Measurements from ENCODE around the gene TENT5A. TPM values are rescaled to one million over a fixed set of nuclear protein-coding genes. Genes with fewer than 3 reads are reported as not detected.

Gene TENT5A
- total RNA-seq (2014; rRNA removed) (5.6 and 6.4 TPM in 2 replicates), Bru-seq, nascent RNA (percentile 81 among the genes with signal in this experiment), BruChase-seq, experiment 1, labeled RNA remaining after a 6-hour chase (percentile 85 among the genes with signal in this experiment), BruChase-seq, experiment 2, labeled RNA remaining after a 2-hour chase (percentile 95 among the genes with signal in this experiment)
- long read RNA-seq, full-length matches to known transcripts: 30 of 45 reads
- long read RNA-seq, partial matches to known transcripts: 5 of 45 reads
- long read RNA-seq, other reads (novel, unspliced or antisense): 10 of 45 reads

DNA sequence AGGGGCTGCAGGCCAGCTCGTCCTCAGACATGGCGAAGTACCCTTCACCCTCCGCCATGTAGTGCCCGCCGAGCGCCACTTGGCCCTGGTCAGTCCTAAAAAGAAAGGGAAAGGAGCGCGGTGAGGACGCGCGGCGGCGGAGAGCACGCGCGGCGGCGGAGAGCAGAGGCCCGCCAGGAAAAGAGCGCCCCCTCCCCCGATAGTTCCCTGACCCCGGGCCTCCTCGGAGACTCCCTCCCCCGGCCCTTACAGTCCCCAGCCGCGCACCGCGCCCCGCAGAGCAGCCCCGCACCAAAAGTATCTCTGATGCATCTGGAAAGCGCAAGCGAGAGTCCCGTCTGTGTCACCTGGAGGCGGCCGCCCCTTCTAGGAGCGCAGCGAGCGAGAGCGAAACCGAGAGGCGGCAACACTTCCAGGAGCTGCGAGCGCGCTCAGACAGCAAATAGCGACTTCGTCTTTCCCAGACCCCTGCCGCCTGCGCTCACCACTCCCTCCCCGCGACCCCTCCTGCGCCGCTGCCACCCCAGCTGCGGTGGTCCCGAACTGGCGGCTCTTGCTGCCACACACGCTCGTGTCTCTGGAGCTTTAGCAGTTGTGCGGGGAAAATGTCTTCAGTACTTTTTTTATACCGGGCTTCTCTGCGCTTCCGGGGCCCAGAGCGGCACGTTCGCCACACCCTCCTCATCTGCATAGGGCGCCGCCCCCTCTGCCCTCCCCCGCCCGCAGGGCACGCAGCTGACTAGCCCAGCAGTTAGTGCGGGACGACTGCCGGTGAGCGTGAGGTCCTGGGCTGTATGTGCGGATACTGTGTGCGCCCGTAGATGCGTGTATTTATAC, at the start of gene TENT5A:
TSS of gene TENT5A (minus strand) at position 598 of the 837 bp plus-strand sequence. CDS start at position 58, 540 bp downstream.
- H3F3A ChIP-seq (ENCODE audit: low read length, unreplicated experiment): no peaks in the 10 kb centered on the region
- DNase-seq (peak; percentile 84), ATAC-seq (peak; percentile 62)
- peaks cover 16% of the 10 kb centered on the region for H3K4me1 ChIP-seq (ENCODE audit: insufficient read depth, low read length)
- H3K9me2 ChIP-seq (replicated peaks; ENCODE audit: low read length): no peaks in the 10 kb centered on the region
- H3K4me3 ChIP-seq (ENCODE audit: low read length): peak within 1 kb of the TSS; percentile 77
- peak within 1 kb of the TSS; percentile 97 for H3K4me2 ChIP-seq (ENCODE audit: low read length)
- peaks cover 49% of the 10 kb centered on the region for H3K79me2 ChIP-seq (ENCODE audit: low read length)
- no peaks in the 10 kb centered on the region for H3K9me3 ChIP-seq (ENCODE audit: low read length)
- peaks cover 13% of the 10 kb centered on the region for H4K20me1 ChIP-seq (ENCODE audit: low read length)
- H3K9ac ChIP-seq (ENCODE audit: low read length): peak within 1 kb of the TSS; percentile 74
- H3K36me3 ChIP-seq (ENCODE audit: low read depth, low read length): peaks cover 6% of the 10 kb centered on the region; the same call in 1 of the 2 replicates
- BruUV-seq (replicated peaks): no TSS peak
- intact Hi-C loops (cut with micrococcal nuclease): loop anchor here (2.0 to 5.0 kb wide), 7 partner anchors 185 to 1010 kb away; no protein-coding TSS in a partner anchor
- peak within 1 kb of the TSS; percentile 75 for H3K27ac ChIP-seq (ENCODE audit: low read length)
- CTCF ChIA-PET: interaction anchor here (0.6 to 1.7 kb wide), 2 partner anchors 17 to 511 kb away, joined by 4 to 5 read pairs; no protein-coding TSS in a partner anchor
- POLR2A ChIA-PET (ENCODE audit: unreplicated experiment): interaction anchor here (0.5 to 0.6 kb wide), 3 partner anchors 48 to 258 kb away, joined by 3 to 7 read pairs (median 4); no protein-coding TSS in a partner anchor
- TF ChIP-seq EZH2 (IDR thresholded peaks at IDR 0.05; ENCODE audit: low read length, unreplicated experiment) (no peak), EZH2phosphoT487 (IDR thresholded peaks at IDR 0.05; ENCODE audit: borderline replicate concordance, low read length) (no peak)
- TF ChIP-seq, protein P1, sequence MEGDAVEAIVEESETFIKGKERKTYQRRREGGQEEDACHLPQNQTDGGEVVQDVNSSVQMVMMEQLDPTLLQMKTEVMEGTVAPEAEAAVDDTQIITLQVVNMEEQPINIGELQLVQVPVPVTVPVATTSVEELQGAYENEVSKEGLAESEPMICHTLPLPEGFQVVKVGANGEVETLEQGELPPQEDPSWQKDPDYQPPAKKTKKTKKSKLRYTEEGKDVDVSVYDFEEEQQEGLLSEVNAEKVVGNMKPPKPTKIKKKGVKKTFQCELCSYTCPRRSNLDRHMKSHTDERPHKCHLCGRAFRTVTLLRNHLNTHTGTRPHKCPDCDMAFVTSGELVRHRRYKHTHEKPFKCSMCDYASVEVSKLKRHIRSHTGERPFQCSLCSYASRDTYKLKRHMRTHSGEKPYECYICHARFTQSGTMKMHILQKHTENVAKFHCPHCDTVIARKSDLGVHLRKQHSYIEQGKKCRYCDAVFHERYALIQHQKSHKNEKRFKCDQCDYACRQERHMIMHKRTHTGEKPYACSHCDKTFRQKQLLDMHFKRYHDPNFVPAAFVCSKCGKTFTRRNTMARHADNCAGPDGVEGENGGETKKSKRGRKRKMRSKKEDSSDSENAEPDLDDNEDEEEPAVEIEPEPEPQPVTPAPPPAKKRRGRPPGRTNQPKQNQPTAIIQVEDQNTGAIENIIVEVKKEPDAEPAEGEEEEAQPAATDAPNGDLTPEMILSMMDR (conservative IDR thresholded peaks at IDR 0.05; ENCODE audit: low read depth, low read length): peak; percentile 21; the same call in 1 of the 2 replicates
- no peaks in the 10 kb centered on the region for H3K27me3 ChIP-seq (ENCODE audit: low read length)
- H2AFZ ChIP-seq (ENCODE audit: low read length): peak within 1 kb of the TSS; percentile 98

DNA sequence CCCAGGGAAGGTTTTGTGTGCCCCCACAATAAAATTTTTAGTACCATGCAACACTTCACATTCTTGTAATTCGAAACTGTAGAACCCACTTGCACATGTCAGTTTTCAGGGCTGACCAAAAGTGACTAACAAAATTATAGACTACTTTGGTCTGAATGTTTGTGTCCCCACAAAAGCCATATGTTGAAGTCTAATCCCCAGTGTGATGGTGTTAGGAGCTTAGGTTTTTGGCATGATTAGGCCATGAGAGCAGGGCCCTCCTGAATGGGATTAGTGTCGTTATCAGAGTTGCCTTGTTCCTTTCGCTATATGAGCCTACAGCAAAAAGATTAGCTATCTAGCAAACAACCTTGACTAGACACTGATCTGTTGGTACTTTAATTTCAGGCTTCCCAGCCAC, 49.0 kb upstream of the TENT5A start:
- CTCF ChIA-PET: no interaction called here
- TF ChIP-seq EZH2phosphoT487 (IDR thresholded peaks at IDR 0.05; ENCODE audit: borderline replicate concordance, low read length): no peak
- no peak for TF ChIP-seq EZH2 (IDR thresholded peaks at IDR 0.05; ENCODE audit: low read length, unreplicated experiment)
- TF ChIP-seq, protein P1 (conservative IDR thresholded peaks at IDR 0.05; ENCODE audit: low read depth, low read length): no peak

More for the DNA sequence above, 49.0 kb upstream of the TENT5A start:
- ATAC-seq: no peak
- Histone ChIP-seq H3K27me3 (ENCODE audit: low read length) (no peaks in the 10 kb centered on the region), H3K9me2 (replicated peaks; ENCODE audit: low read length) (no peaks in the 10 kb centered on the region), H3K9me3 (ENCODE audit: low read length) (no peaks in the 10 kb centered on the region), H3K4me1 (ENCODE audit: insufficient read depth, low read length) (peaks cover 5% of the 10 kb centered on the region), H3K9ac (ENCODE audit: low read length) (no peak overlapping the region), H3K79me2 (ENCODE audit: low read length) (no peaks in the 10 kb centered on the region), H3F3A (ENCODE audit: low read length, unreplicated experiment) (no peaks in the 10 kb centered on the region), H3K4me3 (ENCODE audit: low read length) (no peak overlapping the region), H2AFZ (ENCODE audit: low read length) (no peak overlapping the region), H3K4me2 (ENCODE audit: low read length) (no peak overlapping the region), H3K36me3 (ENCODE audit: low read depth, low read length) (no peaks in the 10 kb centered on the region), H3K27ac (ENCODE audit: low read length) (no peak overlapping the region), H4K20me1 (ENCODE audit: low read length) (no peaks in the 10 kb centered on the region)
- POLR2A ChIA-PET (ENCODE audit: unreplicated experiment): no interaction called here
- intact Hi-C loops (cut with micrococcal nuclease): no loop called here
- no TSS peak for BruUV-seq (replicated peaks)
- DNase-seq: no peak

Data from PC-3 (cell line).